Suprapubic skin (tissue), 4 donors: Measurements from ENCODE around the gene GPR37L1. TPM values are rescaled to one million over a fixed set of nuclear protein-coding genes. Genes with fewer than 3 reads are reported as not detected.

Source experiments
- DNase-seq, 2 donors: peaks; one replicate each; pipeline ENCODE4 v3.0.0-alpha.2; 2019; ENCODE audit warnings: low spot score in 2 of 2
- H3K27ac ChIP-seq: fragments of 200-600 bp; sonication (generic); one replicate; pipeline ENCODE4 v1.5.1; 2019
- H3K27me3 ChIP-seq: fragments of 200-600 bp; sonication (generic); one replicate; pipeline ENCODE4 v1.5.1; 2019
- H3K36me3 ChIP-seq: fragments of 200-600 bp; sonication (generic); one replicate; pipeline ENCODE4 v1.5.1; 2019
- H3K4me1 ChIP-seq: fragments of 200-600 bp; sonication (generic); one replicate; pipeline ENCODE4 v1.5.1; 2019
- H3K4me3 ChIP-seq: fragments of 200-600 bp; sonication (generic); one replicate; pipeline ENCODE4 v1.5.1; 2019; ENCODE audit warnings: mild to moderate bottlenecking
- H3K9me3 ChIP-seq: fragments of 200-600 bp; sonication (generic); one replicate; pipeline ENCODE4 v1.5.1; 2019
- CTCF ChIP-seq, 2 donors: fragments of 200-600 bp in 1 of 2; fragments of 450-650 bp in 1 of 2; sonication (generic) in 1 of 2; IDR thresholded peaks; one replicate each; pipeline ENCODE4 v1.5.1; 2016 to 2019; ENCODE audit warnings: antibody characterized with exemption in 2 of 2, mild to moderate bottlenecking in 1 of 2, moderate library complexity in 1 of 2
- EP300 ChIP-seq: sonication (generic); formaldehyde crosslinking; IDR thresholded peaks from one replicate; pipeline ENCODE4 v1.6.1; 2017; ENCODE audit warnings: antibody characterized with exemption
- POLR2A ChIP-seq, 2 donors: fragments of 450-650 bp; IDR thresholded peaks; one replicate each; pipeline ENCODE4 v1.6.1; 2017; ENCODE audit warnings: antibody characterized with exemption in 2 of 2, mild to moderate bottlenecking in 2 of 2, moderate library complexity in 2 of 2
- POLR2AphosphoS5 ChIP-seq, 3 donors: sonication (generic); formaldehyde crosslinking; IDR thresholded peaks; one replicate each; pipeline ENCODE4 v1.6.1; 2017; ENCODE audit warnings: antibody characterized with exemption in 3 of 3
- WGBS: methylation state at CpG from one replicate; pipeline ENCODE4 v1.1.5; 2018; 5-methylcytosine and 5-hydroxymethylcytosine counted together
- total RNA-seq, 4 donors: library from RNA; depleted of rRNA; stranded (reverse); fragments of >200 nt; gene quantifications; one replicate each; pipeline ENCODE4 v1.1.0, GENCODE V29; 2016

The GPR37L1 gene
- total RNA-seq, 4 donors from 2014 or later, result not detected

- no peak overlapping the region for H3K4me3 ChIP-seq
- H3K9me3 ChIP-seq, result no peaks in the 10 kb centered on the region
- no peak for DNase-seq
- WGBS, result 74% methylated on average over 4 of the region's 4 CpGs
- H3K27ac ChIP-seq, result no peak overlapping the region
- no peaks in the 10 kb centered on the region for H3K36me3 ChIP-seq
- H3K4me1 ChIP-seq, result peaks cover 15% of the 10 kb centered on the region
- TF ChIP-seq POLR2AphosphoS5 (IDR thresholded peaks at IDR 0.05), result no peak
- no peak for TF ChIP-seq EP300
- no peaks in the 10 kb centered on the region for H3K27me3 ChIP-seq
These were observed 26.8 kb downstream of the GPR37L1 start for GRCh38 chr1:202149566-202149965.

GRCh38 chr1:202150187-202150586, 27.5 kb downstream of the GPR37L1 start:
- DNase-seq, result no peak
- WGBS, result 91% methylated on average over 9 of the region's 9 CpGs
- TF ChIP-seq POLR2A (IDR thresholded peaks at IDR 0.05), result no peak
- no peak for TF ChIP-seq EP300

GRCh38 chr1:202150602-202151001, 27.9 kb downstream of the GPR37L1 start:
- TF ChIP-seq CTCF (IDR thresholded peaks at IDR 0.05), result no peak
- no peak for TF ChIP-seq EP300
- no peak for TF ChIP-seq POLR2AphosphoS5 (IDR thresholded peaks at IDR 0.05)
- no peak for TF ChIP-seq POLR2A (IDR thresholded peaks at IDR 0.05)
- peaks cover 16% of the 10 kb centered on the region for H3K4me1 ChIP-seq
- 97% methylated on average over 8 of the region's 8 CpGs for WGBS

More at GRCh38 chr1:202150187-202150586, 27.5 kb downstream of the GPR37L1 start:
- H3K27ac ChIP-seq, result no peak overlapping the region
- no peak overlapping the region for H3K4me3 ChIP-seq
- H3K27me3 ChIP-seq, result no peaks in the 10 kb centered on the region
- H3K36me3 ChIP-seq, result no peaks in the 10 kb centered on the region
- peaks cover 17% of the 10 kb centered on the region for H3K4me1 ChIP-seq
- H3K9me3 ChIP-seq, result no peaks in the 10 kb centered on the region

GRCh38 chr1:202151045-202151444, 28.3 kb downstream of the GPR37L1 start:
- H3K4me3 ChIP-seq, result no peak overlapping the region
- no peaks in the 10 kb centered on the region for H3K27me3 ChIP-seq
- DNase-seq, result no peak
- TF ChIP-seq POLR2AphosphoS5 (IDR thresholded peaks at IDR 0.05), result no peak
- H3K9me3 ChIP-seq, result no peaks in the 10 kb centered on the region
- no peak overlapping the region for H3K27ac ChIP-seq
- H3K4me1 ChIP-seq, result peaks cover 14% of the 10 kb centered on the region
- no peaks in the 10 kb centered on the region for H3K36me3 ChIP-seq
- 91% methylated on average over 2 of the region's 2 CpGs for WGBS

More at GRCh38 chr1:202150602-202151001, 27.9 kb downstream of the GPR37L1 start:
- no peak for DNase-seq
- no peaks in the 10 kb centered on the region for H3K9me3 ChIP-seq
- no peaks in the 10 kb centered on the region for H3K36me3 ChIP-seq
- no peak overlapping the region for H3K27ac ChIP-seq
- H3K27me3 ChIP-seq, result no peaks in the 10 kb centered on the region
- no peak overlapping the region for H3K4me3 ChIP-seq

GRCh38 chr1:202152399-202152798, 29.7 kb downstream of the GPR37L1 start:
- Histone ChIP-seq H3K27me3 (no peaks in the 10 kb centered on the region), H3K4me3 (no peak overlapping the region), H3K9me3 (no peaks in the 10 kb centered on the region), H3K4me1 (peaks cover 14% of the 10 kb centered on the region), H3K27ac (no peak overlapping the region), H3K36me3 (no peaks in the 10 kb centered on the region)
- no peak for DNase-seq
- WGBS, result 97% methylated on average over 5 of the region's 10 CpGs
- TF ChIP-seq CTCF (IDR thresholded peaks at IDR 0.05) (no peak), POLR2AphosphoS5 (IDR thresholded peaks at IDR 0.05) (no peak), EP300 (no peak), POLR2A (IDR thresholded peaks at IDR 0.05) (no peak)

- no peak overlapping the region for H3K4me3 ChIP-seq
- 94% methylated on average over 4 of the region's 4 CpGs for WGBS
- no peak overlapping the region for H3K27ac ChIP-seq
- no peaks in the 10 kb centered on the region for H3K36me3 ChIP-seq
- H3K27me3 ChIP-seq, result no peaks in the 10 kb centered on the region
- H3K9me3 ChIP-seq, result no peaks in the 10 kb centered on the region
- H3K4me1 ChIP-seq, result peaks cover 14% of the 10 kb centered on the region
- DNase-seq, result no peak
- TF ChIP-seq EP300 (no peak), POLR2AphosphoS5 (IDR thresholded peaks at IDR 0.05) (no peak), POLR2A (IDR thresholded peaks at IDR 0.05) (no peak), CTCF (IDR thresholded peaks at IDR 0.05) (no peak)
These were observed 30.6 kb downstream of the GPR37L1 start for GRCh38 chr1:202153284-202153683.

- Histone ChIP-seq H3K27me3 (no peaks in the 10 kb centered on the region), H3K27ac (no peak overlapping the region)
- WGBS, result 82% methylated on average over 10 of the region's 10 CpGs
These were observed 31.5 kb downstream of the GPR37L1 start for GRCh38 chr1:202154148-202154765.

More at GRCh38 chr1:202154148-202154765, 31.5 kb downstream of the GPR37L1 start:
- no peak for DNase-seq
- no peak overlapping the region for H3K4me3 ChIP-seq
- H3K36me3 ChIP-seq, result no peaks in the 10 kb centered on the region
- peaks cover 14% of the 10 kb centered on the region for H3K4me1 ChIP-seq
- H3K9me3 ChIP-seq, result no peaks in the 10 kb centered on the region
- no peak for TF ChIP-seq POLR2AphosphoS5 (IDR thresholded peaks at IDR 0.05)
- TF ChIP-seq CTCF (IDR thresholded peaks at IDR 0.05), result no peak
- TF ChIP-seq EP300, result no peak
- TF ChIP-seq POLR2A (IDR thresholded peaks at IDR 0.05), result no peak
